Stimulated activated CD4-positive, alpha-beta T cell treated with anti-CD3 and anti-CD28 coated beads, Interleukin-1b, Interleukin-23, amount 100 ng/mL, for 48 hours (primary cell): ENCODE results near the gene SPON2.

ENCODE experiments used
- DNase-seq: peaks from one replicate; pipeline ENCODE4 v3.0.0-alpha.2; 2020

Gene SPON2

DNA sequence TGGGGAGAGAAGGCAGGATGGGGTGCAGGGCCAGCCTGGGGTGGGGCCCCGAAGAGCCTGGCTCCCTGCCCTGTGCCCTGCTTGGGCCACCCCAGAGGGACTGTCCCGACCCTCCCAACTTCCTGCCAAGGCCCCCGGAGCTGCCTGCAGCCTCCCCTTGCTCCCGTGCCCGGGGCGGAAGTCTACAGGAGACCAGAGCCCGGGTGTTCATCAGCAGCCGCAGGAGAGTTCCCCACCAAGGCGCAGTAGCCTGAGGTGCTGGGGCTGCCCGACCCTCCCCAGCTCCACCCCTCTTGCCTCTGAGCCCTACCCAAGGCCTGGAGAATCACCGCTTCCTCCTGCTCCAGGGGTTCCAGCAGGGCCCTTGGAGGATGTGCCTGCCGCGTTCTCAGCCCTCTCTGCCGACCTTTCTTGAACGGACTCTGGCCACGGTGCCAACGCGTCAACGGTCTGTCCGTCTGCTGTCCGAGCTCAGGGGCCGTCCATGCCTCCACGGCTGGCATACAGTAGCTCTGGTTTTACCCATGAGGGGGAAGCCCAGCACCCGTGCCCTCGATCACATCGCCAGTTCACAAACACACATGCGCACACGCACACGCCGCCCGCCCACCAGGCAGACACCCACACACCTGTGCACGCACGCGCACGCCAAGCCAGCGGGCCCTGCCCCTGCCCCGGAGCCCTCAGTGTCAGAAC, 36.0 kb upstream of the SPON2 start:
- DNase-seq, result no peak

DNA sequence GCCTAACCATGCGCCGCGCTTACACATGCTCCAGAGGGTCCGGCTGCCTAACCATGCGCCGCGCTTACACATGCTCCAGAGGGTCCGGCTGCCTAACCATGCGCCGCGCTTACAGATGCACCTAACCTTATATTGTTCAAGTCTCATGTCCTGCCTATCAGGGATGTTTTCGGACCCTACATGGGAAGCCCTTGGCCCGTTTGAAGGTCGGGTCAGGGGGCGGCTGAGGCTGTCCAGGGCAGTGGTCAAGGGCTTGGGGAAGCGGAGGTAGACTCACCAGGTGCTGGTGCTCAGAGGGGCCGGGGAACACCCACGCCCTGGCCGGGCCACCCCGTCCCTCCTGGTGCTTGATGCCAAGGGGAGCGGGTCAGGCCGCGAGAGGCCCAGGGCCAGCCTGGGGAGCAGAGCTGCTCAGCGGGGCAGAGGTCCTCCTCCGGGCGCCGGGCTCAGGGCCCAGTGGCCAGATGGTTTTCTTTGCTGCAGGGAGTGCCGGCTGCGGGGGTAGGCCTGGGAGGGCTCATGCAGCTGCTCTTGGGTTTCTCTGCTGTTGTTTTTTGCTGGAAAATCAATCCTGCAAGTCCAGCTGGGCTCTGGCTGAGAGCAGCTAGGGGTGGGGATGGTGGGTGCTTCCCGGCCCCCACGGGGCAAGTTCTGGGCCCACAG, 35.4 kb upstream of the SPON2 start:
- no peak for DNase-seq

DNA sequence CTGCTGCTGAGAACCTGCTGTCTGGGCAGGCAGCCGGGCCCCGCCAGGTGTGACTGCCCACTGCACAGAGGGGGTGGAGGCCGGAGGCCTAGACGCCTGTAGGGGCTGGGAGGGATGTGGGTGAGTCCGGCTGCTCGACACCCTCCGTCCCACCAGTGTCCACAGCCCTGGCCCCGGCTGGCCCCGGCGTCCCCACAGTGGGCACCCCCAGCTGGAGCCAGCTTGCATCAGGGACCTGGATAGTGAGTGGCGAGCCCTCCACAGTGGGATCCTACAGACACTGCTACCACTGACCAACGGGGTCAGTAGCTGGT, 34.7 kb upstream of the SPON2 start:
- DNase-seq, result no peak

DNA sequence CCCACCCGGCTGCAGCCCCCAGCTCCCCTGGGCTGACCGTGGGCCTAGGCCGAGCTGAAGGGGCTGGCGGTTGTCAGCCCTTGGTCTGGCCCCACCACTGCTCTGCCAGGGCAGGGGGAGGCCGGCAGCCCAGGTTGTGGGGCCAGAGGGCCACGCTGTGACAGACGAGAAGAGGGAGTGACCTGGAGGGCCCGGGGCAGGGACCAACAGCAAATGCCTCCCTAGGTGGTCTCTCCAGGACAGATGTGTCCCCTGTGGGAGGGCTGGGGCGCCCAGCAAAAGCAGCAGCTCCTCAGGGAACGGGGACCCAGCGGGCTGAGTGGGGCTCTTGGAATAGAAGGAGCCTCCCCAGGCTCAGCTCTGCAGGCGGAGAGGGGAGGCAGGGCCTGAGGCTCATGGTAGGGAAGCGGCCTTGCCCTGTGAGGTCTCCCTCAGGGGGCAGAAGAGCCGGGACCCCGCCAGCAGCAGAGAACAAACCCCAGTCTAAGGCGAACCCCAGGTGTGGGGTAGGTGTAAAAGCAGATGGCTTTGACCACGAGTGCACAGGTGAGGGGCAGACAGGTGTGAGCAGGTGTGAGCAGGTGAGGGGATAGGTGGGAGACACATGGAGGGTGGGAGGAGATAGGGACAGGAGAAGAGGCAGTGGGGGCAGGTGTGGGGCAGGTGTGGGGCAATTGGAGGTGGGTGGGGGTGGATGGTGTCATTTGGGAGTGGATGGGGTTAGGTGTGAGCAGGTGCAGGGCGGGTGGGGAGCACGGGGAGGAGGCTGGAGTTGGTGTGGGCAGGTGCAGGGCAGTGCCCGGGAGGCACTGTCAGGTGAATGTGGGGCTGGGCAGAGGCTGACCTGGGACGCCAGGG, 34.1 kb upstream of the SPON2 start:
- no peak for DNase-seq

DNA sequence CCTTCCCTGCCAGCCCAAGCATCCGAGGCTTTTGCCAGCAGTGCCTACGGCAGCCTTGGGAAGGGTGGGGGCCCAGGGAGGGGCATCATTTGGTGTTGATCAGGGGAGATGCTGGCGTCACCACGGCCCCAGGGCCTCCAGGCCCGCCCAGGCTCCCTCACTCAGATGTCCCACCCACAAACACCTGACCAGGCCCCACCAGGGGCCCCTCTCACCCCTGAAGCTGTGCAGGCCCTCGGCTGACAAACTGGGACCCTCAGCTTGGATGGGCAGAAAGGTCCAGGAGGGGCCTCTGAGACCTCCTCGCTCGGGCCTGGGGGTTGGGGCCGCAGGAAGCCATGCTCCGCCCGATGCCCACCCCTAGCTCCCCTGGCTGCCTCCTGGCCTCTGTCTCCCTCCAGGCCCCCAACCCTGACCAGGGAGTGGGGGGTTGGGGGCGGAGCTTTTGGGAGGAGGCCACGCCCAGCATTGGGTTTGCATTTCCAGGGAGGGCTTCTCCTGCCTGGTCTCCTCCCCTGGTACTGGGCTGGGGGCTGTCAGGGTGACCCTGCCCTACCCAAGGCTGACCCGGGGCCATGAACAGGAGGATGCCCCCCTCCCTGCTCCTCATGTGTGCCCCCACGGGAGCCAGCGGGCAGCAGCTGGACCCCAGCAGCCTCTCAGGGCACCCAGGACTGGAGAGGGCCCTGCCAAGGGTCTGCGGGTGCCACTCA, 33.4 kb upstream of the SPON2 start:
- DNase-seq, result no peak

DNA sequence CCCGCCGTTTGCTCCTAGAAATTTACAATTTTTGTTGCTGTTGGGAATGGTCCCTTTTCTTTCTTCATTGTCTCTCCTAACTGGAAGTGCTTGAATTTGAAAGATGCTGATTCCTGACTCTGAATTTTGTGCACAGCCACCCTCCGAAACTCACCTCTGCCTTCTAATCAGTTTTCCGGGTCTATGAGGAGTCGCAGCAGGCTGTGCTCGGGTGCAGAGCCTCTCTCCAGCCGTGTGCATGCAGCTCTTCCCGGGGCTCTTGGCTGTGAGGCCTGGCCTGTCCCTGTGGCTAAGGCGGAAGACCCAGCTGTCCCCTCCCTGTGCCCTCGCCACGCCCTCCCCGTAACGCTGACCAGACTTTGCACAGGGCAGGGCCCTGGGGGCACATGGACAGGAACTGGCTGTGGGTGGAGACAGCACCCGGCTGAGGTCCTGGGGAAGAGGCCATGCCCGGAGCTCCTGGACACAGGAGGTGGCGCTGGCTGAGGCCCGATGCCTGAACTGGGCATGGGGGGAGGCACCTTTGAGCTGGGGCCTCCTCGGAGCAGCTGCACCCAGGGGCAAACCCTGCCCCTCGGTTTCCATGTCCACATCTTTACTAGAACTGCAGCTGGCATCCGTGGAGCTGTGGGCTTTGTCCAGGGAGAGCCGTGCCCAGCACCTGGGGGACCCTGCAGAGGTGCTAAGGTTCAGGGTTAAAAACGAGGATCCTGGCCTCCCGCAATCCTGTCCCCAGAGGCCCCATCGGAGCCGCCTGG, 32.6 kb upstream of the SPON2 start:
- DNase-seq, result no peak

DNA sequence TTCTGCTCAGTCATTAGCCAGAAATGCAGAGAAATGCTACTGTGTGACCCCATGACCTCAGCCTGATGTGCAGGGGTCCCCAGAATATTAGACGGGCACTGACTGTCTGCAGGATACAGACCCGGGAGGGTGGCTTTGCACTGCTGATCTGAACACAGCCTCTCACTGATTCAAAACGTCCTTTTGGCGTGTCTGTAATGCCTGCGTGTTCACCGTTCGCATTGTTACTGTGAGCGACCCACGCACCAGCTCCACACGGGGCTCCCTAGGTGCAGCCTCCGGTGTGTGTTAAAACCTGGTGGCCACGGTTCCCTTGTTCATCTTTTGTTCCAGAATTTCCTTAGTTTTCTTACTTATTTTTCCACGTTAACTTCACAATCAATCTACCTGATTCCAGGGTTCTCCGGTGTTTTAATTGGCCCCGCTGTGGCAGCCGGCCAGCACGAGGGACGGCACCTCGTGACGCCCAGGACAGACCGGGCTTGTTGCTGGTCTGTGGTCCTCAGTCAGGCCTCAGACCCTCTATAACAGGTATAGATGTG, 32.0 kb upstream of the SPON2 start:
- DNase-seq, result no peak

DNA sequence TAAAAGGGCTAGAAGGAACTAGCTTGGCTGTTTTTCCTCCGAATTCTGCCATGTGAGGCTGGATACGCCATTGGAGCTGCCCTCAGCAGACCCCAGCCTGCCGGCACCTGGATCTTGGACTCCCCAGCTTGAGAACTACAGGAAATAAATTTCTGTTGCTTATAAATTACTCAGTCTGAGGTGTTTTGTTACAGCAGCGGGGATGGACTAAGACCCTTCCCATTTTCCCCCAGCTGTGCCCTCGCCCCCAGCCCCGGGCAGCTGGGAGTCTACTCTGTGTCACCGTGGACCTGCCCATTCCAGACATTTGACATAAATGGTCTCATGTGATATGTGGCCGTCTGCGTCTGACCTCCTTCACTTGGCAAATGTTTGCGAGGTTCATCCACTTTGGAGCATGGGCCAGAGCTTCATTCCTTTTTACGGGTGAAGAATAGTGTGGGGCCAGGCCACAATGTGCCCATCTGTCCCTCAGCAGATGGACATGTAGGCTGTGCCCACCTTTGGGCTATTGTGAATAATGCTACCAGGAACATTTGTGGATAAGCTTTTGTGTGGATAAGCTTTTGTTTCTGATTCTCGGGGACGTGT, 30.7 kb upstream of the SPON2 start:
- no peak for DNase-seq

DNA sequence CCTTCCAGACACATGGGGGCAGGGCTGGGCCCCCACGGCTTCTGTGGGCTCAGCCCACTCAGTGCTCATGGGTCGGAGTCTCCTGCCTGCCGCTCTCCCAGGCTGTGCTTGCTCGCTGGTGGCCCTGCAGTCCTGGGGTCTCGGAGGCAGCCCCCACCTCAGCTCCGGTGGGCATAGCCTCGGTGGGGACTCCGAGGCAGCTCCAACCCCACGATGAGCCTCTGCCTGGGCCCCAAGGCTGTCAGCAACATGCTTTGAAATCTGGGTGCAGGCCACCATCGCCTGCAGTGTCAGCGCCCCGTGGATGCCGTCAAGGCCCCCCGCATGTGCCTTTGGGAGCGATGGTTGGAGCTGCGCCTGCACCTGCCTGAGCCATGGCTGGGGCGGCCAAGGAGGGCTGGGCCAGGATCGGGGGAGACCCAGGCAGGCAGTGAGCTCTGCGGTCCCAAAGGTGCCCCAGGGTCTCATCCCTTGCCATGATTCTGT, 30.2 kb upstream of the SPON2 start:
- DNase-seq, result no peak

DNA sequence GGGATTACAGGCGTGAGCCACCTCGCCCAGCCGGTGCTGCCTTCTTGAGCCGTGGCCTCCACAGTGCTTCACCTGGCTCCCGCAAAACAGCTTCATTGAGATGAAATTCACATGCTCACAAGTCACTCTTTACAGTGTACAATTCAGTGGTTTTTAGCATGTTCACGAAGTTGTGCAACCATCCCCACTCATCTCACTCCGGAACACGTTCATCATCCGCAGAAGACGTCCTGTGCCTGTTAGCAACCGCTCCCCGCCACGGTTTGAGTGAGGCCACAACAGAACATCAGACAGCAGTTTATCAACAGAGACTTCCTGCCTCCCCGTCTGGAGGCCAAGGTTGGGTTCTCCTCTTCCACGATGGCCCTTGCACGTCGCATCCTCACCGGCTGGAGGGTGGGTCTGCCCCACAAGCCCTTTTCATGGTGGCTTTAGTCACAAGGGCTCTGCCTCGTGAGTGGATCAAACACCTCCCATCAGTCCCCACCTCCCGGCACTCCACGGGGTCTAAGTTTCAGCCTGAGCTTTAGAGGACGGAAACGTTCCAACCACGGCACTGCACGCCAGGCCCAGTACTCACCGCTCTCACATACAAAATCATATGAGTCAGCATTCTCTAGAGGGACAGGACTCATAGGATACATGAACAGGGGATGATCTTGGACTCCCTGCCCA, 29.6 kb upstream of the SPON2 start:
- peak; percentile 88 for DNase-seq

DNA sequence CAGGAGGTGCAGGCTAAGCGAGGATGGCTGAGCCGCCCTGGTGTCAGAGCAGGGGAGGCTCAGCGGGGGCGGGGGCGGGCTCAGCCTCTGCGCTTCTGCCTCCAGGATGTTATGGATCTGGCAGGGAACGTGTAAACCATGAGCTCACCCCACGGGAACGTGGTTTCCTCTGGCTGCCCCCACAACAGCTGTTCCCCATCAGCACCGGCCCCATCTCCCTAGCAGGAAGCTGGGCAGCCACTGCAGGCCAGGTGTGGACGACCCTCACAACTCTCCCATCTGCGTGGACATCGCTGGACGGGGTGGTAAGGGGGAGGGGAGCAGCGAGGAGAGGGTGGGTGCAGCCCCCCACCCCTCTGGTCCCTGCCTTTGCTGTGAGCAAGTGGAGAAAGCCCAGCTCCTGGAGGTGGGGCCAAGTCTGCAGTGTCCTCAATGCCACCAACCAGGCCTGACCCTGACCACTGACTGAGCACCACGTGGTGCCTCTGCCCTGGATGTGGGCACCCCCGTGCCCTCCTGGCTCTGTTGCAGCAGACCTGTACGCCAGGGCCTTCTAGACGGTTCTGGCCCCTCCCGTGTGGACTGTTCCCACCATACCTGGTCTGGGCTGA, 28.1 kb upstream of the SPON2 start:
- no peak for DNase-seq

DNA sequence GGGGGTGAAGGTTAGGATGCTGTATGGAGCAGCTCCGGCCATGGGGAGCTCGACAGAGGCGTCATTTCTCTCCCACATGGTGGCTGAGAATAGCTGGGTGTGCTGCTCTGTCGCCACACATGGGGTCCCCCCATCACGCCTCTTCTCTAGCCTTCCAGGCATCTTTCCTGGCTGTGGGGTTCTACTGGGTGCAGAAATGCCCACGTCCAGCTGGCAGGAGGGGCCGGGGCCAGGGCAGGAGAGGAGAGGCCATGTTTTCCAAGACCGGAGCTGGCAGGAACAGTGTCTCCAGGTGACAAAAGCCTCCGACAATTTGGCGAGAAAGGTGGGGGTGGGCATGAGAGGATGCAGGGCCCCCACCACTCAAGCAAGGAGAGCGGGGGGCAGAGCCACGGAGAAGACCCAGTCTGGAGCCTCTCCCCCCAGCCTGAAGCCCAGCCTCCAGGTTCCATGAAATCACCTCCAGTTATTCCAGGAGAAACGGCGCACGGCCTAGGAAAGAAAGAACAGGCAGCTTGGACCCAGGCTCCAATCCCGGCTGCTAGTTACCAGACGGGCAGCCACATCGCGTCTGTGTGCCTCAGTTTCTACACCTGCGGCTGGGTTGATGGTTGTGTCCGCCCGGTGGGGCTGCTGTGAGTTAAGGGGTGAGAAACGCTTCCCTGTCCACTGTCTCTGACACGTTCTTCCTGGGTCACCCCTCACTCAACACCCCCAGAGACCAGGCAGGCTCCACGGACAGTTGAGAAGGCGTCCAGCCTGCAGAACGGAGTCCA, 27.4 kb upstream of the SPON2 start:
- DNase-seq, result no peak

DNA sequence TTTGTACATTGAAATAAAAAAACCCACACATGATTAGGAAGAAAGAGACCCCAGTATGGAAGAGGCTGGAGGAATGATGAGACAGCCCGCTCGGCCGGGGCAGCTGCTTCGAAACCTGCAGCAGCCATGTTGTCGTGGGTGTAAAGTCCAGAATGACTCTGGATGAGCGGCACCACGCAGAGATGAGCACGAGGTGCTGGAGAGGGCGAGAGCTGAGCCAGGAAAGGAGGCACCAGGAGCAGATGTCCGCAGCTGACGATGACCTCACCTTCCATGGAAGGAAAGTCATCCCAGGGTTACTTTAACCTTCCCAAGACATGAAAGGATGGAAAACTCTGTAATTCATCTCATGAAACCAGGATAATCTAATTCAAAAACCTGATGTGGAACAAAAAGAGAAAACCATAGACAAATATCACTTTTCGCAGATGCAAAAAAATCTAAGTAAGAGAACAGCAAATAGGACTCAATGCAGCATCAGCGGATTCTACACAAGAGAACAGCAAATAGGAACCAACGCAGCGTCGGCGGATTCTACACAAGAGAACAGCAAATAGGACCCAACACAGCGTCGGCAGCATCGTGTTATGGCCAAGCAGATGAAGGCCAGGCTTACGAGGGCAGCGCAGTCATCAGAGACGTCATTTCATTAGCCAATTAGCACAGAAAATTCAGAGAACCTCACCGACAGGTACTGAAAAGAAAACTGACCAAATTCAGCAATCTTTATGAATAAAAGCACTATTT, 25.9 kb upstream of the SPON2 start:
- no peak for DNase-seq

DNA sequence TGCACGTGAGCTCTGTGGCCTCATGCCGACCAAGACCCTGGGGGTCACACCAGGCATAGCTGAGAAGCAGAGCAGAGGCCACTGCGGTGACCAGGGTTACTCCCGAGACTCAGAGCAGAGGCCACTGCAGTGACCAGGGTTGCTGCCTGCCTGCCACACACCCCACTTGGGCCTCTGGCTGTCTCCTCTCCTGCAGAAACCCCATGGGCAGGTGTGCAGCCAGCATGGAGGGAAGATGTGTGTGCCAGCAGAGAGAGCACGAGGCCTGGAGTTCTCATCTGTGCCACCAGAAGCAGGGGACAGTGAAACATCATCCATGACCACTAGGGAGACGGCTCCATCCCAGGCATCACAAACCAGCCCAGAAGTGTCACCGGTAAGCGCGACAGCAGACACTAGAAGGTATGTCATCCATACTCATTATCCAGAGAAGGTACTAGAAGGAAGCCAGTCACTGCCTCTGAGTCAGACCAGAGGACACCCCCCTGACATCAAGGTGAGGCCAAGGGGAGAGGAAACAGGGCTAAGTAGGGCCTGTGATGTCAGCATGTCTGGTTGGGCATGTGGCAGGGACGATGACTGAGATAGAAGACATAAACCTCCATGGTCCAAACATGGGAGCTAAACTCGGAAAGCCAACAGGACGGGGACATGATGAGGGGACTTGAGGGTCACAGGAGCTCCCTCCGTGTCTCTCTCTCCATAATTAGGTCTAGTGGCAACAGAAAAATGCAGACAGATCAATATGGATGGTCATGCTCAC, 24.2 kb upstream of the SPON2 start:
- DNase-seq, result no peak

DNA sequence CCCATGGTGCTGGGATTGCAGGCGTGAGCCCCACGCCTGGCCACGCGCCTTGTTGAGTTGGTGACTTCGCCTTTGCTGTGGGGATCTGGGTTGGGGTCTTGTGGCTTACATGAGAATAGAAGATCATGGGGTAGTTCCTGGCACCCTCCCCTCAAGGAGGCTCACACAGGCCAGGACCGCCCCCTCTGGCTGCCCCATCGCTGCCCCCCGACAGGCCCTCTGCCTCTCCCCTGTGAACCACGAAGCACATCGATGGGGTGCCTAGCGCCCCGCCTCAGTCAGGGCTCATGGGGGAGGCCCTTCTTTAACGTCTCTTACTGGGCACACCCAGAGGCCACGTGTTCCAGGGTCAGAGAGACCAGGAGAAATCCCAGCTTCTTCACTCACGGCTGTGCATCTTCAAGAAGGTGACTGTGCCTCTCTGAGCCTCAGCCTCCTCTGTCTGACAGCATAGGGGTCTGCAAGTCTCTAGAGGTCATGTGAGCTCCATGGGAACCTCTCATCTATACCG, 23.6 kb upstream of the SPON2 start:
- no peak for DNase-seq

DNA sequence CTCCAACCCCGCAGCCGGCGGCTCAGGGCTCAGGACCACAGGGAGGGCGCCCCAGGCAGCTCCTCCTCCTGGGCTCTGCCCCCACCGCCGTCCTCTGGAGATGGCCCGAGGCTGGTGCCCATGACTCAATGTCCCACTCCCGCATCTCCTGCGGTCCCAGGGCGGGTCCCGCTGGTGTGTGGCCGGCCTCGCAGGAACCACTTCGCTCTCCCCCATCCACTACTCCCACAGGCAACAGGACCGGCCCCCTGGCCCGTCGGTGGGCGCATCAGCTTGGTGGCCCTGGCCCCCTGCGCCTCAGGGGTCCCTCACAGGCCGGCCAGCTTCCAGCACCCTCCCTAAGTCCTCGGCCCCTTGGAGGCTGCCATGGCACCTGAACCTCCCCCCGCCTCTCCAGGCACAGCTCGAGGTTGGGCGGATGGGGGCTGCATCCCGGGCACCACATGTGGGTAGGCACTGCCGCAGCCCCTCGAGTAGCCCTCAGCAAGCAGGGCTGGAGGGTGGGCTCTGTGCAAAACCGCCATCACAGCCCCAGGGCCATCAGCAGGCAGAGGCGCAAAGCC, 22.8 kb upstream of the SPON2 start:
- DNase-seq, result no peak

DNA sequence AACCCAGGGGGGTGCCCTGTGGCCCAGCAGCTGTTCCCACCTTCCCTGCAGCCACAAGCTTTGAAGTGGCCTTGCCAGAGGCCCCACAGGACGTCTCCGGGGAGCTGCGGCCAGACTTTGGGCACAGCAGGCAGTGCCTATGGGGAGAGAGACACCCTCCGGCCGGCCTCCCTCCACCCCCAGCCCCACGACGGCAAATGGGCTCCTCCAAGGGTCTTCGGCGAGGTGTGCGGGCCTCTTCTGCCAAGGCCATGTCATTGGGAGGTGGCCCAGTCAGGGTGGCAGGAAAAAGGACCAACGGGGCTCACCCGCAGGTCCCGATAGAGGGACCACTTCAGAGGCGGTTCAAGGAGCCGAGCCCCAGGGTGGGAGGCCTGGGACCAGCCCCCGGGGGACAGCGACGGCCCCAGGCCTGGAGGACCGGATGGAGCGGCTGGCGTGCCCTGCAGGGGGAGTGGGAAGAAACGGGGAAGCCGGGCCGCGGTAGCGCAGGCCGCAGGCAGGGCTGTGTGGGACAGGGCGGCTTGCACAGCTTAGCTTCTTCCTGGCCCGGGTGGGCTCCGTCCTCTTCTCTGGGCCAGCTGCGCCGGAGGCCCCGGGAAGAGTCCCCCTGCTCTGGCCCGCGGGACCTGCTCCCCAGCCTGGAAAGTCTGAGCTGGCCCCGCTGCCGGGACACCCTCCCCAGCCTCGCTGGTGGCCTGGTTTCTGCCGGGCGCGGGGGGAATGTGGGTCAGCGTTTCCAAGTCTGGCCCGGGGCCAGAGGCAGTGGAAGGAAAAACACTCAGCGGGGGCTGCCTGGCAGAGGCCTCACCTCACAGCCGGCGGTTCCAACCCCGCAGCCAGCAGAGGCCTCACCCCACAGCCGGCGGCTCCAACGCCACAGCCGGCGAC, 21.9 kb upstream of the SPON2 start:
- no peak for DNase-seq
